GM12891 (cell line): ENCODE data around the gene PALD1.
"Not testable (repeated sequence)": the region's sequence is repeated elsewhere in the genome, so short reads cannot be mapped to it uniquely, and the experiment has no call there.

Experiments
- POLR2A ChIP-seq: IDR thresholded peaks from 2 replicates; pipeline ENCODE4 v1.6.1; 2011; ENCODE audit warnings: low read depth, low read length, control low read depth
- POLR2AphosphoS5 ChIP-seq: IDR thresholded peaks from 2 replicates; pipeline ENCODE4 v1.6.1; 2011; ENCODE audit warnings: low read depth, low read length, control low read depth

DNA sequence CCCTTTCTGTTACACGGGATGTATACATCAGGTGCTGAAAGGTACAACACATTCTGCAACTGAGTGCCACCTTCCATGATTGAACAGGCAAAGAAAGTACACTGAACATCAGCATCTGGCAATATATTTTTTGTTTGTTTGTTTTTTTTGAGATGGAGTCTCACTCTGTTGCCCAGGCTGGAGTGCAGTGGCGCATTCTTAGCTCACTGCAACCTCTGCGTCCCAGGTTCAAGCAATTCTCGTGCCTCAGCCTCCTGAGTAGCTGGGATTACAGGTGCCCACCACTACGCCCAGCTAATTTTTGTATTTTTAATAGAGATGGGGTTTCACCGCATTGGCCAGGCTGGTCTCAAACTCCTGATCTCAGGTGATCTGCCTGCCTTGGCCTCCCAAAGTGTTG, 5.3 kb downstream of the PALD1 start:
- TF ChIP-seq POLR2A, POLR2AphosphoS5: not testable (repeated sequence)
